H9 (cell line): ENCODE data around the gene AKAP11. TPM values are rescaled to one million over a fixed set of nuclear protein-coding genes. Genes with fewer than 3 reads are reported as not detected.

ENCODE experiments used
- DNase-seq: peaks from one replicate; pipeline ENCODE4 v3.0.0-alpha.2; 2017
- H2AFZ ChIP-seq: one replicate; pipeline ENCODE4 v1.6.1; 2013; ENCODE audit warnings: mild to moderate bottlenecking, low read length, control low read depth, moderate library complexity
- H2AK5ac ChIP-seq: 2 replicates; pipeline ENCODE4 v1.6.1; 2013; ENCODE audit warnings: low read length, control low read depth, mixed read lengths; ENCODE audit not compliant: insufficient read length
- H2BK120ac ChIP-seq: one replicate; pipeline ENCODE4 v1.6.1; 2013; ENCODE audit warnings: low read depth, mild to moderate bottlenecking, low read length, control low read depth, inconsistent platforms; ENCODE audit not compliant: poor library complexity, severe bottlenecking
- H2BK12ac ChIP-seq: 2 replicates; pipeline ENCODE4 v1.6.1; 2013; ENCODE audit warnings: low read length, control low read depth, mixed read lengths, low read depth; ENCODE audit not compliant: insufficient read length
- H2BK15ac ChIP-seq: 2 replicates; pipeline ENCODE4 v1.6.1; 2013; ENCODE audit warnings: low read depth, low read length, control low read depth
- H2BK20ac ChIP-seq: one replicate; pipeline ENCODE4 v1.6.1; 2013; ENCODE audit warnings: low read depth, mild to moderate bottlenecking, low read length, control low read depth, inconsistent platforms; ENCODE audit not compliant: poor library complexity, severe bottlenecking
- H2BK5ac ChIP-seq: 2 replicates; pipeline ENCODE4 v1.6.1; 2013; ENCODE audit warnings: low read length, control low read depth, mixed read lengths; ENCODE audit not compliant: insufficient read length
- H3K14ac ChIP-seq: 2 replicates; pipeline ENCODE4 v1.6.1; 2013; ENCODE audit warnings: low read length, control low read depth; ENCODE audit not compliant: insufficient read depth
- H3K18ac ChIP-seq: 2 replicates; pipeline ENCODE4 v1.6.1; 2013; ENCODE audit warnings: low read depth, mild to moderate bottlenecking, mixed read lengths, low read length, control low read depth; ENCODE audit not compliant: insufficient read length
- H3K23ac ChIP-seq: 2 replicates; pipeline ENCODE4 v1.6.1; 2013; ENCODE audit warnings: low read length, control low read depth, mixed read lengths, low read depth; ENCODE audit not compliant: insufficient read length
- H3K23me2 ChIP-seq: 2 replicates; pipeline ENCODE4 v1.6.1; 2013; ENCODE audit warnings: low read depth, mild to moderate bottlenecking, mixed read lengths, low read length, control low read depth; ENCODE audit not compliant: insufficient read length, poor library complexity, severe bottlenecking
- H3K27ac ChIP-seq: 2 replicates; pipeline ENCODE4 v1.5.1; 2013; ENCODE audit warnings: low read length, control low read depth, mixed read lengths, low read depth; ENCODE audit not compliant: insufficient read length
- H3K27me3 ChIP-seq: 2 replicates; pipeline ENCODE4 v1.6.1; 2013; ENCODE audit warnings: low read length, control low read depth, inconsistent platforms; ENCODE audit not compliant: insufficient read depth
- H3K4ac ChIP-seq: 2 replicates; pipeline ENCODE4 v1.6.1; 2013; ENCODE audit warnings: low read depth, mild to moderate bottlenecking, control low read depth, inconsistent platforms, low read length, moderate library complexity
- H3K4me1 ChIP-seq: 2 replicates; pipeline ENCODE4 v1.6.1; 2013; ENCODE audit warnings: low read length, control low read depth, inconsistent platforms; ENCODE audit not compliant: insufficient read depth
- H3K4me2 ChIP-seq: 2 replicates; pipeline ENCODE4 v1.6.1; 2013; ENCODE audit warnings: low read length, control low read depth, mixed read lengths; ENCODE audit not compliant: insufficient read length, insufficient read depth
- H3K56ac ChIP-seq: 2 replicates; pipeline ENCODE4 v1.6.1; 2013; ENCODE audit warnings: low read depth, mild to moderate bottlenecking, mixed read lengths, low read length, control low read depth; ENCODE audit not compliant: insufficient read length
- H3K79me1 ChIP-seq: 2 replicates; pipeline ENCODE4 v1.6.1; 2013; ENCODE audit warnings: low read depth, mild to moderate bottlenecking, moderate library complexity, low read length, control low read depth, inconsistent platforms; ENCODE audit not compliant: insufficient read depth, poor library complexity, severe bottlenecking
- H3K79me2 ChIP-seq: 2 replicates; pipeline ENCODE4 v1.6.1; 2013; ENCODE audit warnings: low read length, control low read depth, inconsistent platforms; ENCODE audit not compliant: insufficient read depth
- H3K9ac ChIP-seq: 2 replicates; pipeline ENCODE4 v1.6.1; 2013; ENCODE audit warnings: low read length, control low read depth, mixed read lengths; ENCODE audit not compliant: insufficient read length; ENCODE audit errors: extremely low read depth
- H3K9me3 ChIP-seq: one replicate; pipeline ENCODE4 v1.6.1; 2013; ENCODE audit warnings: low read depth, low read length, inconsistent platforms; ENCODE audit not compliant: control insufficient read depth
- H3T11ph ChIP-seq: one replicate; pipeline ENCODE4 v1.6.1; 2013; ENCODE audit warnings: mild to moderate bottlenecking, low read length, control low read depth, inconsistent platforms
- H4K20me1 ChIP-seq: one replicate; pipeline ENCODE4 v1.6.1; 2013; ENCODE audit not compliant: control insufficient read depth, insufficient read length, insufficient read depth
- H4K5ac ChIP-seq: 2 replicates; pipeline ENCODE4 v1.6.1; 2013; ENCODE audit warnings: low read depth, mild to moderate bottlenecking, mixed read lengths, low read length, control low read depth; ENCODE audit not compliant: insufficient read length
- H4K8ac ChIP-seq: replicated peaks from 2 replicates; pipeline ENCODE4 v1.6.1; 2013; ENCODE audit warnings: low read length, control low read depth, mixed read lengths, low read depth; ENCODE audit not compliant: insufficient read length
- H4K91ac ChIP-seq: 2 replicates; pipeline ENCODE4 v1.6.1; 2013; ENCODE audit warnings: low read depth, mild to moderate bottlenecking, moderate library complexity, mixed read lengths, low read length, control low read depth; ENCODE audit not compliant: insufficient read length
- H3K27ac Mint-ChIP-seq, 3 experiments: 2 replicates in 2 of 3; 3 replicates in 1 of 3; pipeline ENCODE4 v1.8.0; 2020 to 2021; ENCODE audit warnings: mixed read lengths in 3 of 3, mild to moderate bottlenecking in 1 of 3, moderate library complexity in 1 of 3
- H3K27me3 Mint-ChIP-seq: 2 replicates; pipeline ENCODE4 v1.8.0; 2021; ENCODE audit warnings: low read depth, mild to moderate bottlenecking, moderate library complexity, mixed read lengths
- H3K36me3 Mint-ChIP-seq, 3 experiments: 2 replicates in 2 of 3; 3 replicates in 1 of 3; pipeline ENCODE4 v1.8.0; 2020 to 2021; ENCODE audit warnings: low read depth in 3 of 3, mixed read lengths in 3 of 3; ENCODE audit not compliant: insufficient read depth in 1 of 3
- H3K4me1 Mint-ChIP-seq, 2 experiments: 2 replicates each; pipeline ENCODE4 v1.8.0; 2020; ENCODE audit warnings: mixed read lengths in 2 of 2
- H3K4me3 Mint-ChIP-seq, 2 experiments: 2 replicates in 1 of 2; 3 replicates in 1 of 2; pipeline ENCODE4 v1.8.0; 2020 to 2021; ENCODE audit warnings: mild to moderate bottlenecking in 2 of 2, mixed read lengths in 2 of 2, moderate library complexity in 1 of 2
- H3K9me3 Mint-ChIP-seq, 2 experiments: 2 replicates in 1 of 2; 3 replicates in 1 of 2; pipeline ENCODE4 v1.8.0; 2020; ENCODE audit warnings: mild to moderate bottlenecking in 2 of 2, mixed read lengths in 2 of 2, moderate library complexity in 1 of 2
- CTCF ChIP-seq: fragments of 200-600 bp; sonication (generic); conservative IDR thresholded peaks from 3 replicates; pipeline ENCODE4 v1.8.0; 2021; ENCODE audit warnings: antibody characterized with exemption, mild to moderate bottlenecking
- WGBS: extraction: QIAGEN DNeasy Blood & Tissue Kit; methylation state at CpG from one replicate; pipeline ENCODE4 v1.1.7; 2013; ENCODE audit warnings: missing lambda C conversion rate, low lambda C conversion rate, mixed read lengths; ENCODE audit not compliant: insufficient read length; ENCODE audit errors: extremely low coverage; 5-methylcytosine and 5-hydroxymethylcytosine counted together
- total RNA-seq: library from RNA; stranded (reverse); gene quantifications from 2 replicates; pipeline ENCODE4 v1.2.1, GENCODE V29; 2021

The AKAP11 gene
- total RNA-seq, 1 experiment from 2014 or later = 20.5 TPM

- Histone ChIP-seq H2BK12ac (no peak overlapping the region), H4K8ac (no peak overlapping the region), H3K9me3 (no peaks in the 10 kb centered on the region), H3K4me2 (no peak overlapping the region), H2BK5ac (no peak overlapping the region), H2BK20ac (no peak overlapping the region), H3T11ph (no peak overlapping the region), H3K79me2 (no peaks in the 10 kb centered on the region), H3K14ac (no peak overlapping the region), H3K27me3 (no peaks in the 10 kb centered on the region), H3K9ac (no peak overlapping the region), H2BK15ac (no peak overlapping the region), H2AK5ac (no peak overlapping the region), H3K4ac (no peak overlapping the region), H4K91ac (no peak overlapping the region), H2AFZ (no peak overlapping the region), H3K4me1 (no peaks in the 10 kb centered on the region; the same call in 1 of the 2 replicates), H3K23ac (no peak overlapping the region), H4K5ac (no peak overlapping the region), H3K18ac (no peak overlapping the region), H3K27ac (no peak overlapping the region), H3K79me1 (no peaks in the 10 kb centered on the region), H3K56ac (no peak overlapping the region), H4K20me1 (no peaks in the 10 kb centered on the region), H2BK120ac (no peak overlapping the region), H3K23me2 (no peaks in the 10 kb centered on the region)
- Mint-ChIP-seq H3K4me1 (peaks cover 4% of the 10 kb centered on the region in 2 experiments; a peak in 2 of 4 replicates), H3K36me3 (no peaks in the 10 kb centered on the region; a peak in 1 of 7 replicates), H3K27ac (no peak overlapping the region), H3K9me3 (no peaks in the 10 kb centered on the region; a peak in 2 of 5 replicates), H3K4me3 (no peak overlapping the region), H3K27me3 (no peaks in the 10 kb centered on the region; the same call in 1 of the 2 replicates)
- no CpG with 5 or more reads among the region's 6 CpGs for WGBS
- DNase-seq = no peak
- TF ChIP-seq CTCF = no peak
Observed at GRCh38 chr13:42355491-42356183, 83.7 kb downstream of the AKAP11 start.
